HG02981 (cell line): ENCODE measurements around the gene PCDHGA6.
"Not testable (repeated sequence)": the region's sequence is repeated elsewhere in the genome, so short reads cannot be mapped to it uniquely, and the experiment has no call there.

Experiments
- ATAC-seq: cut with Tn5 transposase; IDR thresholded peaks from one replicate; pipeline ENCODE4 v1.9.1; 2021; ENCODE audit warnings: mild to moderate bottlenecking, moderate library complexity; ENCODE audit not compliant: unreplicated experiment

The PCDHGA6 gene

GRCh38 chr5:141359790-141360426, 13.8 kb upstream of the PCDHGA6 start, which contains the start of gene PCDHGB2:
Gene PCDHGB2 (plus strand): TSS chr5:141359994. CDS start chr5:141360136, 142 bp downstream.
- no peak for ATAC-seq

- ATAC-seq: no peak
Measured at GRCh38 chr5:141360685-141361084, 13.0 kb upstream of the PCDHGA6 start.

GRCh38 chr5:141362719-141363118, 11.0 kb upstream of the PCDHGA6 start:
- ATAC-seq: no peak

- ATAC-seq: no peak
Measured at GRCh38 chr5:141363952-141364660, 9.6 kb upstream of the PCDHGA6 start, which contains the start of gene PCDHGA5. Gene PCDHGA5 (plus strand): TSS chr5:141364162. CDS start chr5:141364331, 169 bp downstream.

- ATAC-seq: no peak
Measured at GRCh38 chr5:141366016-141366896, 7.4 kb upstream of the PCDHGA6 start.

GRCh38 chr5:141369994-141370848, 3.5 kb upstream of the PCDHGA6 start, which contains the start of gene PCDHGB3:
Gene PCDHGB3 (plus strand): TSS chr5:141370242. CDS start chr5:141370395, 153 bp downstream.
- ATAC-seq: peak; percentile 84

GRCh38 chr5:141371572-141372475, 1.9 kb upstream of the PCDHGA6 start:
- ATAC-seq: no peak

GRCh38 chr5:141374627-141375026, 936 bp downstream of the PCDHGA6 start:
- ATAC-seq: no peak

GRCh38 chr5:141375444-141376155, 1.9 kb downstream of the PCDHGA6 start:
- ATAC-seq: not testable (repeated sequence)

GRCh38 chr5:141382469-141383294, 9.0 kb downstream of the PCDHGA6 start, which contains the start of gene PCDHGA7:
Gene PCDHGA7 (plus strand): TSS chr5:141382742. CDS start chr5:141382900, 158 bp downstream.
- no peak for ATAC-seq

- ATAC-seq: no peak
Measured at GRCh38 chr5:141383345-141383744, 9.7 kb downstream of the PCDHGA6 start.

GRCh38 chr5:141384471-141385267, 11.0 kb downstream of the PCDHGA6 start:
- ATAC-seq: no peak

GRCh38 chr5:141387557-141388311, 14.0 kb downstream of the PCDHGA6 start, which contains the start of gene PCDHGB4:
Gene PCDHGB4 (plus strand): TSS chr5:141387698. CDS start chr5:141387885, 187 bp downstream.
- ATAC-seq: peak; percentile 47

GRCh38 chr5:141388661-141389060, 15.0 kb downstream of the PCDHGA6 start:
- ATAC-seq: no peak

GRCh38 chr5:141389153-141390042, 15.7 kb downstream of the PCDHGA6 start:
- ATAC-seq: no peak
